DMS53 treated with DMSO at 0.1 percent for 48 hours (cell line): ENCODE measurements around the gene GSK3B.

Source experiments
- DNase-seq: peaks from one replicate; lab custom pipeline; 2025; ENCODE audit not compliant: unreplicated experiment; lab: John Stamatoyannopoulos, UW

Gene GSK3B

DNA sequence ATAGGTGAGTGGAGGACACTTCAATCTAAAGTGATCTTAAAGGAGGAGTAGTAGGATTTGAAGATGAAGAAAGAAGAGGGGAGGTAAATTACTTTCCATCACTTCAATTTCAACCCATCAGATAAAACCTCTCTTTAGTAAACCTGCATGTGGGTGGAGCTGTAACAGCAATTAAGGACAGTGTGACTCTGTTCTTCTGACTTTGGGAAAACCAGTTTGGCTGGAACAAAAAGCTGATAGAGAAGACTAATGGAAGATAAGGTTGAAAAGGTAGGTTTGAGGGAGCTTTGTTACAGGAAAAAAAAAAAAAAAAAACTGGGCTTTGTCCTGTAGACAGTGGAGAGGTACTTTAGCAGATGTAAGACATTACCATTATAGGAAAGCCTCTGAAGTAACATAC lies 4.5 kb upstream of the GSK3B start:
- no peak for DNase-seq

DNA sequence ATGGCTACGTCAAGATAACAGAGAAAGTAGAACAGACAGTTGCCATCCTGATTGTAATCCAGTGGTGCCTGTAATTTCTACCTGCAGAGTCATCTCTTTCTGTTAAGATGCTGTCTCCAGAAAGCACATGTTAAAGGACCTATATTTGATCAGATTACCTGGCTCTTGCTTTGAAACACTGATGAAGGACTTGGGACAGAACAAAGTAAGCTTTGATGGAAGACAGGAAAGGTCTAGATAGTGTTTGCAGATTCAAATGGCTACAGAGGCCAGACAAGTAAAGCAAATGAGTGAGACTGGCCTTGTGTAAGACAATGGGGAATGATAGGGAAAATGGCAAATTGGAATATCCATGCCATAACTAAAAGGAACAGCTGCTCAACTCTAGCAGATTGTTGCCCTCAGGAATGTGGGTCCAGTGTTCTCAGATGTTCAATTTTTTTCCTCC lies 1.8 kb upstream of the GSK3B start:
- DNase-seq = no peak

- peak; percentile 24 for DNase-seq
These were observed 1.2 kb upstream of the GSK3B start for GRCh38 chr3:120095226-120095978.

DNA sequence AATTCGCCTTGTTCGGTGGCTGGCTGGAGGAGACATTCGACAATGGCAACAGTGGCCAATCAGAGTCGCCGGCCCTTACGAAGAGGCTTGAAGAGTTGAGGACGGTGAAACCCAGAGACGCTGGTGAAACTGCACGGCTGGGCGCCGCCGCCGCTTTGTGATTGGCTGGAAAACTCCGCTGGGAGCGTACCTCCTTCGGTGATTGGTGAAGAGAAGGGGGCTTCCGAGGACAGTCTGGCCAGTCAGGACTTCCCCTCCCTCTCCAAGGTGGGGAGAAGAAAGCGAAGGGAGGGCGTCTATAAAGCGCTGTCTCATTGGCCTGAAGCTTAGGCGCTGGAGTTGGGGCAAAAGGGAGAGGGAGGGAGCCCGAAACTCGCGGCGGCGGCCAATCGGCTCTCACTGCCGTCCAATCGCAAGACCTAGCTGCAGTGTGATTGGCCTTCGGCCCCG lies 554 bp upstream of the GSK3B start:
- DNase-seq = peak; percentile 96

DNA sequence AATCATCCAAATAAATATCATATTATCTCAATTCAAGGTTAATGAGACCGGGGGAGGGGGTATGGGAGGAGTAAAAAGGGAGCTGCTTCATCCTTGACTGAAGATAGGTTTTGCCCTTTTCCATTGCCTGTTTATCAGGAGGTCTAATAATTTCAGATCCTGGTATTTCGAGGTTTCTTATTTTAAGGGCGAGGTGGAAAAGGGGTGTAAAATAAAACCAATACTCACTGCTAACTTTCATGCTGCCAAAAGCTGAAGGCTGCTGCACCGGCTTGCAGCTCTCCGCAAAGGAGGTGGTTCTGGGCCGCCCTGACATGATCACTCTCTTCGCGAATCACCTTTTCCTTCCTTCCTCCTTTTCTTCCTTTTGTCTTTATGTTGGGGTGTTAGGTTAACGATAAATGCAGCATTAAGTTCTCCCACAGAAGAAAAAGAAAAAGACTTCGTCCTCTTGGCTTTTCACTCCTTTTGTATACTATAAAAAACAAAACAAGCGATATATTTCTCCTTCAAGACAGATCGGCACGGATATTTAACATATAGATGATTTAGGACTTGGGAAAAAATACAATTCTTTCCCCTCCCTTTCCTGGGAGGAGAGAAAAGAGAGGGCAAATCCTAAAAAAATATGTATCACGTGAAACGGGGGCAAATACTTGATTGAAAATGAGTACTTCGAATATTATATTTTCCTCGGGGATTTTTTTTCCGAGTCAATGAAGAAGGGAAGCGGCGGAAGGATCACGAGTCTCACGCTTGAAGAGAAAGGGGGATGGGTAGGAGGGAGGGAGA lies 932 bp downstream of the GSK3B start:
- DNase-seq = no peak

DNA sequence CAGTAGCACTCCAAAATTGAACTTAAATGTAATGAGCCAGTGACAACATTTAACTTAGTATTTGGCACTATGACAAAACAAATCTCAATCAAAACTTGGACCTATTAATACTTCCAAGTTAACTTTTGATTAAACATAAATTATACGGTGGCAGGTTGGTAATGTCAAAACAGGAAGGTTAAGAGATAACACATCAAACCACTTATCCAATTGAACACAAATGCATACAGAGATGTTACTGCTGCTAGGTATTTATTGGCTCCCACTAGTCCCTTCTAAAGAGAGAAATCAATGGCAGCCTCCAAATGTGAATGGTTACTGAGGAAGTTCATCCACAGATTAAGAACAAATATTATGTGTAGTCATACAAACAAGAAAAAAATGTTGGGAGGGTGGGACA lies 1.8 kb downstream of the GSK3B start:
- no peak for DNase-seq

DNA sequence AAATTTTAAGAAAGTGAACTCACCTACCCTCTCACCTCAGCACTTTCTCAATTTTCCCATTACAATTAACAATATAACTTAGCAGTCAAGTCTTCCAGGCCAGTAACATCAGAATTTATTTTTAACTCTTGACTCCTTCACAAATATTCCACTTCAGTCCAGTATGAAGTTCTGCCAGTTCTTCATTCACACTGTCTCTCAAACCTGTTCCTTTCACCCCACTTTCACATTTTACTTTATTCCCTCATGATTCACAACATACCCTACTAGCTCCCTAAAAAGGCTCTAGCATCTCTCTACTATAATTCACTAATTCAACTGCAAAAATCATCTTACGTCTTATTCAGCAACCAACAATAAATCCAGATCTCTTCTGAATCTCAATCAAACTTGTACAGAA lies 3.8 kb downstream of the GSK3B start:
- no peak for DNase-seq

- no peak for DNase-seq
These were observed 5.2 kb downstream of the GSK3B start for GRCh38 chr3:120089089-120089488.

DNA sequence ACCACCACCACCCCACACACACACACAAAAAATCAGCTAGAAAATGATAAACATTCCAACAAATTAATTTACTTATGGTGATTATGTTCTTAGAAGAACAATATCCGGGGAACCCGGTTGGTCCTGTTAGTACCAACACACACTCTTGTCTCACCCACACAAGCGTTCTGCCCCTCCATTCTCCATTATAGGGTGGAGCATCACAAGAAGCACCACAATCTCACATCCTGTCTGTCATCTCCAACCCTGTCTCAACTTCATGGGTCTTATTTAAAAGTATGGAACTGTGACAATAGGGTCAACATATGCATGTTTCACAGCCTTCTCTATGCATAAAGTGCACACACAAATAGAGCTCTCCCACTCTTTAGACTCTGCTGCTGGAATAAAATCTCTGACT lies 5.6 kb downstream of the GSK3B start:
- DNase-seq = no peak

- no peak for DNase-seq
These were observed 12.5 kb downstream of the GSK3B start for GRCh38 chr3:120081719-120082118.

DNA sequence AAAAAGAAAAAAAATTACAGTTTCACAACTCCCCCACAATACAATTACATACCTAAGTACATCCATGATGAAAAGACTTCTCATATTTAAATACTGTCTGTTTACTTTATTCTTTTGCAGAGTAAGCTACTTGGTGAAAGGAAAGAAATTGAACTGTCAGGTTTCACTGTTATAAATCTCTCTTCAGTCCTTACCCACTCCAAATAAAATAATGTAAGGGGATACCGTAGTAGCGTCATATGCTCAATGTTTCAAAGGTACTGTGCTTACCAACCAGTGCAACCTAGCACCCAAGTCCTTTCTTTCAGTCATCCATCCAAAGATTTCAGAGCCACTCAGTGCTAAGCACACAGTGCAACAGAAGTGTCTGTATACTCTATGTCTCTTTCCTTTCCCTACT lies 13.4 kb downstream of the GSK3B start:
- no peak for DNase-seq

- no peak for DNase-seq
These were observed 16.5 kb downstream of the GSK3B start for GRCh38 chr3:120077731-120078130.

DNA sequence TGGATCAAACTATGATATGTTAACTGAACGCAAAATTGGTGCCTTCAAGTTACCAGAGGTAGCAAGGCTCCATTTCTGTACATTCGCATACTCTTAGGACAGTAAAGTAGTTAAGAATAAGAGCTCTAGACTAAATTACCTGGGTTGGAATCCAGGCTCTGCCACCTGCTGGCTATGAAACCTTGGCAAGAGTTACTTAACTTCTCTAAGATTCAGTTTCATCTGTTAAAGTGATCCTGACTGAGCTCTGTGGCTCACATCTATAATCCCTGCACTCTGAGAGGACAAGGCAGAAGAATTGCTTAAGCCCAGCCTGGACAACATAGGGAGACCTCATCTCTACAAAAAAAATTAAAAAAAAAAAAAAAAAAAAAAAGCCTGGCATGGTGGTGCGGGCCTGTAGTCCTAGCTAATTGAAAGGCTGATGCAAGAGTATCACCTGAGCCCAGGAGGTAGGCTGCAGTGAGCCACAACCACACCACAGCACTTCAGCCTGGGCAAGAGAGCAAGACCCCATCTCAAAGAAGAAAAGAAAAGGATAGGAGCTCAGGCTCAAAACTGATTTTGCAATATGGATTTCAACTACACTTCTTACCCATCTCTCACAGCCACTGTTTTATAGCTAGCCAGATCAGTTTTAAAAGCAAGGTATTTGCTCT lies 21.3 kb downstream of the GSK3B start:
- DNase-seq = no peak

DNA sequence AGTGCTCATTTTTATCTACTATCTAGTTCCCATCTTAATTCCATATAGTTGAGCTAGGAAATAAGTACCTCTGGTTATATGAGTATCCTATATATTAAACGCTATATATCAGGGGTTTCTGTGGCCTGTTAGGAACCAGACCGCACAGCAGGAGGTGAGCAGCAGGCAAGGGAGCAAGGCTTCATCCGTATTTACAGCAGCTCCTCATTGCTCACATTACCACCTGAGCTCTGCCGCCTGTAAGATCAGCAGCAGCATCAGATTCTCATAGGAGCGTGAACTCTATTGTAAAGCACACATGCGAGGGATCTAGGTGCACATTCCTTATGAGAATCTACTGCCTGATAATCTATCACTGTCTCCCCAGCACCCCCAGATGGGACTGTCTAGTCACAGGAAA lies 23.0 kb downstream of the GSK3B start:
- no peak for DNase-seq

DNA sequence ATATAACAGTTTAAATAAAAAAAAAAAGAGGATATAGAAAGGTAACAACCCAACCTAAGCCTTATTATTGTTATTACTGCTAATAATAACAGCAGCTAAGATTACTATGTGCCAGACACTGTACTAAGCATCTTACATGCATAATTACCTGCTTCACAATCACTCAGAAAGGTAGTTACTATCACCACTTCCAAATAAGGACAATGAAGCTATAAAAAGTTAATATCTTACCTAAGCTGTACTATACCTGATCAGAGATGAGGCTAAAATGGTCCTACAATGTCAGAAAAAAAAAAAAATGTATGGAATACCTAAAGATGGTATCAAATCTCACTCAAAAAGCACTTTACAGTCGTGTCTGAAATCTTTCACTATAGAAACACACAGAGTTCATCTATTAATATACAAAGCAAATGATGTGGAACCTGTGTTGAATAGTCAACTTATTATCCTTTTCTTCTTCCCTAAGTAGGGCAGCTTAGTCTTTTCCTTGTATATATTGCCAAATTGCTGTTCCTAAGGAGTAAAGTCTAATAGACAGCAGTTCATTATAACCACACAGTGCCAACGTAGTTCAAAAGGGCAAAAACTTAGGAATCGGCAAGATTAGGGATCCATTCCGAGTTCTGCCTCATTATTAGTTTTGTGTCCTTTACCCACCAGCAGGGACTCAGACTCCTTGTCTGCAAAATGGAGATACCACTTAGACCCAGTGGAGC lies 23.8 kb downstream of the GSK3B start:
- DNase-seq = no peak

- no peak for DNase-seq
These were observed 27.2 kb downstream of the GSK3B start for GRCh38 chr3:120067083-120067482.

GRCh38 chr3:120066634-120067033 lies 27.6 kb downstream of the GSK3B start:
- DNase-seq = no peak

DNA sequence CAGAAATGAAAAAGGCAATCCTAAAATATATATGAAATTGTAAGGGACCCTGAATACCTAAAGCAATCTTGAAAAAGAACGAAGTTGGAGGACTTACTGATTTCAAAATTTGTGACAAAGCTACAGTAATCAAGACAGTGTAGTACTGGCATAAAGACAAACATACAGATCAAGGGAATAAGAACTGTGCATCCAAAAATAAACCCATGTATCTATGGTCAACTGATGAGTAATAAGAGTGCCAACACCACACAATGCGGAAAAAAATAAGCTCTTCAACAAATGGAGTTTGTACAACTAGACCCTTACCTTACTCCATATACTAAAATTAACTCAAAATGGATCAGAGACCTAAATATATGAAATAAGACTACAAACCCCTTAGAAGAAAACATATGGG lies 29.6 kb downstream of the GSK3B start:
- no peak for DNase-seq

DNA sequence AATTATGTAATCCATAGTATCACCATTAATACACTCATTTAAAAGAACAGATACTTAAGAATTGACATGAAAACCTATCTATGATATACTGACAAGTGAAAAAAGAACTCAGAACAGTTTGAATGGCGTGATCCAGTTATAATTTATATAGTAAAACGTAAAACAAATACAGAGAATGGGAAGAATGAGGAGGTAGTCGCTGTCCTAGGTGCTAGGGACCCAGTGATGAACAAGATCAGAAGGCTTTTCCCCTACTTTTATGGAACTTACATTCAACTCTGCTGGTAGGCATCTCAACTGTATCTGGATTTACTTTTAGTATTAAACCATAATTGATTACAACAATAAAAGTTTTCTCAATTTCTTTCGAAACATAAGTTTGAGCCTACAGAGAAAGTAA lies 31.8 kb downstream of the GSK3B start:
- no peak for DNase-seq

- no peak for DNase-seq
These were observed 35.0 kb downstream of the GSK3B start for GRCh38 chr3:120059081-120059864.
